Measurements from ENCODE around the gene KAT7. TPM values are rescaled to one million over a fixed set of nuclear protein-coding genes. Genes with fewer than 3 reads are reported as not detected.

KAT7 gene
- total RNA-seq, 4 donors from 2014 or later, result 32.6 to 49.8 (median 45.2) TPM

DNA sequence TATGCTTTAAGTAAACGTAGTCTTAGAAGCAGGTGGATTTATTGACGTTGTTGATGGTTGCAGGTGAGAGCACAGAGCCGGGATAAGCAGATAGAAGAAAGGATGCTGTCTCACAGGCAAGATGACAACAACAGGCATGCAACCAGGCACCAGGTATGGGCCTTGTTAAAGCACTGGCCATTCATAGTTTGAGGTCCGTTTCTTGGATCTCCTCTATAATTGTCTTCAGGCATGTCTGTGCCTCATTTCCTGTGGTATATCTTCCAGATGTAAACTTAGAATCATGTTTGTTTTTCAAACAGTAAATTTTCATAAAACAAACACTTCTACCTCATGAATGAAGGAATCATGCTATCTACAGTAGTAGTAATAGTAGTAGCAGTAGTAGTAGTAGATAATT lies 20.6 kb downstream of the KAT7 start:
- ATAC-seq, result no peak
- Histone ChIP-seq H3K4me3 (no peak overlapping the region), H3K27me3 (no peaks in the 10 kb centered on the region), H3K36me3 (peaks cover 0 to 67% of the 10 kb centered on the region in 2 donors), H3K9me3 (no peaks in the 10 kb centered on the region), H3K4me1 (peaks cover 0 to 3% of the 10 kb centered on the region in 2 donors), H3K27ac (no peak overlapping the region)
- intact Hi-C loops (cut with DNase I; ENCODE audit: low total_unique reads) (no loop called here), in situ Hi-C loops (cut with MboI; ENCODE audit: low sequenced_read_pairs in 4 of 4) (no loop called here)
- TF ChIP-seq POLR2A (IDR thresholded peaks at IDR 0.05), result no peak
- TF ChIP-seq, protein P1, sequence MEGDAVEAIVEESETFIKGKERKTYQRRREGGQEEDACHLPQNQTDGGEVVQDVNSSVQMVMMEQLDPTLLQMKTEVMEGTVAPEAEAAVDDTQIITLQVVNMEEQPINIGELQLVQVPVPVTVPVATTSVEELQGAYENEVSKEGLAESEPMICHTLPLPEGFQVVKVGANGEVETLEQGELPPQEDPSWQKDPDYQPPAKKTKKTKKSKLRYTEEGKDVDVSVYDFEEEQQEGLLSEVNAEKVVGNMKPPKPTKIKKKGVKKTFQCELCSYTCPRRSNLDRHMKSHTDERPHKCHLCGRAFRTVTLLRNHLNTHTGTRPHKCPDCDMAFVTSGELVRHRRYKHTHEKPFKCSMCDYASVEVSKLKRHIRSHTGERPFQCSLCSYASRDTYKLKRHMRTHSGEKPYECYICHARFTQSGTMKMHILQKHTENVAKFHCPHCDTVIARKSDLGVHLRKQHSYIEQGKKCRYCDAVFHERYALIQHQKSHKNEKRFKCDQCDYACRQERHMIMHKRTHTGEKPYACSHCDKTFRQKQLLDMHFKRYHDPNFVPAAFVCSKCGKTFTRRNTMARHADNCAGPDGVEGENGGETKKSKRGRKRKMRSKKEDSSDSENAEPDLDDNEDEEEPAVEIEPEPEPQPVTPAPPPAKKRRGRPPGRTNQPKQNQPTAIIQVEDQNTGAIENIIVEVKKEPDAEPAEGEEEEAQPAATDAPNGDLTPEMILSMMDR (IDR thresholded peaks at IDR 0.05 in 4 of 5, conservative IDR thresholded peaks at IDR 0.05 in 1 of 5), result no peak
- DNase-seq, result no peak

DNA sequence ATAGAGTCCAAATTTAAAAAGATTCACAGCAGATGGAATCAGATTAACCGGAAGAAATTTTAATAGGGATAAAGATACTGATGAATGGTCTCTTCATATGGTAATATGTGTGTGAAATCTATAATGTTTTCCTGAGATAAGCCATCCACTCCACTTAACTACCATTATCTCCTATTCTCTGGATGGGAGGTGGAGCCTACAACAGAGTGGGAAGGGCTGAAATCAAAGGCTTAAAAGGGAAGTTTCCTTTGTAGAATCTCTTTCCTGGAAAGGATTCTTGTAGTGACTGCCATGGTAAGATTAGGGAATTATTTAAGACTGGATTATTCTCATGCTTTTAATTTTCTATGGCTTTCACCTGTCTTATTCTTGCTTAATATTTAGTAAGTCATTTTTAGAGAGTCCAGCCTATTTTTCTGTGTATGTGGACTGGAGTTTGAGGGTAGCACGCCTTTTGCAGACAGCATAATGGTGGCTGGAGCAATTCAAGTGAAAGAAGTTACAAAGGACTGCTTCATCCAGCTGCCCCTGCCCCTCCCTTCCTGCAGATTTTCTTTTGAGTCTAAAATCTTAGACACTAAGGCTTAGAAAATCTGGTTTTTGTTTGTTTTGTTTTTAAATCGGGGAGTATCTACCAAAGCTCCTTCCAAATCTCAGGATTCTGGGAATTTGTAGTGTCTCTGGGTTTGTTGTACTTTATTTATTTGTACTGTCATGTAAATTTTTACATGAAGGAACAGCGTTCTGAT lies 26.5 kb downstream of the KAT7 start:
- H3K9me3 ChIP-seq, result no peaks in the 10 kb centered on the region
- ATAC-seq, result no peak
- no peak for DNase-seq
- H3K27ac ChIP-seq, result peak overlapping the region; percentile 7 to 69 (median 57)
- H3K4me1 ChIP-seq, result peaks cover 20 to 31% of the 10 kb centered on the region in 2 donors
- H3K4me3 ChIP-seq, result no peak overlapping the region
- H3K27me3 ChIP-seq, result no peaks in the 10 kb centered on the region
- H3K36me3 ChIP-seq, result peaks cover 4 to 67% of the 10 kb centered on the region in 2 donors
- intact Hi-C loops (cut with DNase I; ENCODE audit: low total_unique reads) (no loop called here), in situ Hi-C loops (cut with MboI; ENCODE audit: low sequenced_read_pairs in 4 of 4) (no loop called here)
- TF ChIP-seq POLR2A (IDR thresholded peaks at IDR 0.05), result no peak
- TF ChIP-seq, protein P1 (IDR thresholded peaks at IDR 0.05 in 4 of 5, conservative IDR thresholded peaks at IDR 0.05 in 1 of 5), result no peak

DNA sequence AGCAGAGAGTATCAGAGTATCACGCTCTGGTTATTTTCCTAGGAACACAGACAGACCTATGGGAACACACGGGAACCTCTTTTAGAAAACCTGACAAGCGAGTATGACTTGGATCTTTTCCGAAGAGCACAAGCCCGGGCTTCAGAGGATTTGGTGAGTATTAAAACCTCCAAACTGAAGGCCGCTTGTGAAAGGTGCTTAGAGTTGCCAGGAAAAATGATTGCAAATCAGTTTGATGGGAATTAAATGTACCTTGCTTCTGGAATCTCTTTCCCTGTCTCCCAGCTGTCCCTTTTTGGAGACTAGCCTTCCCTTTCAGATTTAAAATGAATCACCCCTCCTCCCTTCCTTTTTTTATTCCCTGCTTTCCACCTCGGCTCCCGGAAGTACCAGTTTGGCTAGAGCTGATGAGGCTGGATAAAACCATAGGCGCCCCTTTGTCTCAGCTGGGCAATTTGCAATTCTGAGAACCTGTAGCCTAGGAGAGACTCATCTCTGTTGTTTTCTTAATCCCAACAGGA lies 27.3 kb downstream of the KAT7 start:
- Histone ChIP-seq H3K27ac (peak overlapping the region; percentile 7 to 69 (median 57)), H3K4me1 (peaks cover 20 to 31% of the 10 kb centered on the region in 2 donors), H3K9me3 (no peaks in the 10 kb centered on the region), H3K27me3 (no peaks in the 10 kb centered on the region), H3K36me3 (peaks cover 4 to 60% of the 10 kb centered on the region in 2 donors), H3K4me3 (no peak overlapping the region)
- in situ Hi-C loops (cut with MboI; ENCODE audit: low sequenced_read_pairs in 4 of 4) (no loop called here), intact Hi-C loops (cut with DNase I; ENCODE audit: low total_unique reads) (no loop called here)
- no peak for DNase-seq
- TF ChIP-seq, protein P1 (IDR thresholded peaks at IDR 0.05 in 4 of 5, conservative IDR thresholded peaks at IDR 0.05 in 1 of 5), result no peak
- TF ChIP-seq POLR2A (IDR thresholded peaks at IDR 0.05), result no peak
- peak; percentile 60 to 75 for ATAC-seq

DNA sequence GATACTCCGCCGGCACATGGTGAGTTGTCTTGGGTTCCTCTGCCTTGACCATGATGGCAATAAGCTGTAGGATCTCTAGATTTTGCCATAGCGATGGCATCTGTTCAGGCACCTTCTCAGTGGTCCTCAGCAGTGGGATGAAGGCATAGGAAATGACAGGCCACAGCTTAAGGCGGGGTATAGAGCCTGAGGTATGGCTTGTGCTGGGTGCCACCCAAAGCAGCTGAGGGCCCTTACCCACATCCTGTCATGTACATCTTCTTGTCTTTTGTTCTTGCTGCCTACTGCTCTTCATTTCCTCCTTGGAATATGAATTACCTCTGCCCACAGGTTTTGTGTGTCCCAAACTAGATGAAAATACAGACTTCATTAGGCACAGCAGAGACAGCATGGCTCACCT lies 29.5 kb downstream of the KAT7 start:
- intact Hi-C loops (cut with DNase I; ENCODE audit: low total_unique reads), result no loop called here
- H3K27ac ChIP-seq, result no peak overlapping the region
- DNase-seq, result no peak
- H3K4me3 ChIP-seq, result no peak overlapping the region
- peaks cover 4 to 61% of the 10 kb centered on the region in 2 donors for H3K36me3 ChIP-seq
- TF ChIP-seq POLR2A (IDR thresholded peaks at IDR 0.05), result no peak
- TF ChIP-seq, protein P1 (IDR thresholded peaks at IDR 0.05 in 4 of 5, conservative IDR thresholded peaks at IDR 0.05 in 1 of 5), result no peak
- ATAC-seq, result no peak
- in situ Hi-C loops (cut with MboI; ENCODE audit: low sequenced_read_pairs in 4 of 4), result no loop called here
- H3K27me3 ChIP-seq, result no peaks in the 10 kb centered on the region
- H3K4me1 ChIP-seq, result peaks cover 20 to 36% of the 10 kb centered on the region in 2 donors
- H3K9me3 ChIP-seq, result no peaks in the 10 kb centered on the region

All from gastrocnemius medialis (tissue), 4 donors.